PC-3 (cell line): ENCODE measurements around the gene PSTPIP2. TPM values are rescaled to one million over a fixed set of nuclear protein-coding genes. Genes with fewer than 3 reads are reported as not detected.

Experiments
- ATAC-seq: fragments of 200-7000 bp; cut with Tn5 transposase; 2 replicates; pipeline ENCODE4 v1.9.1; 2020; ENCODE audit warnings: mild to moderate bottlenecking, moderate library complexity
- BruUV-seq: library from RNA; stranded (reverse); fragments of 400-500 nt; replicated peaks from 2 replicates; lab custom pipeline; 2021; lab: Mats Ljungman, UMichigan
- CTCF ChIA-PET: fragments of 300-600 bp; sonication (Branson Sonifier 250); formaldehyde crosslinking; loops from one replicate; lab custom pipeline; 2022; ENCODE audit warnings: antibody characterized with exemption; lab: Charles Lee
- POLR2A ChIA-PET: fragments of 300-600 bp; sonication (Branson Sonifier 250); formaldehyde crosslinking; loops from one replicate; lab custom pipeline; 2022; ENCODE audit warnings: antibody characterized with exemption; ENCODE audit not compliant: unreplicated experiment; lab: Charles Lee
- DNase-seq: peaks from one replicate; pipeline ENCODE4 v3.0.0-alpha.2; 2015
- H2AFZ ChIP-seq: fragments of 300-600 bp; sonication (generic); 2 replicates; pipeline ENCODE4 v1.6.0; 2016; ENCODE audit warnings: antibody characterized with exemption, low read length
- H3F3A ChIP-seq: fragments of 300-600 bp; sonication (generic); one replicate; pipeline ENCODE4 v1.6.0; 2017; ENCODE audit warnings: antibody characterized with exemption, low read length, control low read depth, mild to moderate bottlenecking; ENCODE audit not compliant: unreplicated experiment
- H3K27ac ChIP-seq: fragments of 300-600 bp; sonication (generic); 2 replicates; pipeline ENCODE4 v1.5.1; 2016; ENCODE audit warnings: mild to moderate bottlenecking, low read length
- H3K27me3 ChIP-seq: fragments of 300-600 bp; sonication (generic); 2 replicates; pipeline ENCODE4 v1.6.1; 2016; ENCODE audit warnings: low read length, mixed read lengths
- H3K36me3 ChIP-seq: fragments of 300-600 bp; sonication (generic); 2 replicates; pipeline ENCODE4 v1.6.1; 2016; ENCODE audit warnings: low read depth, mixed run types, low read length, mixed read lengths
- H3K4me1 ChIP-seq: fragments of 300-600 bp; sonication (generic); 2 replicates; pipeline ENCODE4 v1.5.1; 2016; ENCODE audit warnings: low read length; ENCODE audit not compliant: insufficient read depth
- H3K4me2 ChIP-seq: fragments of 300-600 bp; sonication (generic); 2 replicates; pipeline ENCODE4 v1.6.0; 2016; ENCODE audit warnings: low read length
- H3K4me3 ChIP-seq: fragments of 300-600 bp; sonication (generic); 2 replicates; pipeline ENCODE4 v1.5.1; 2016; ENCODE audit warnings: mild to moderate bottlenecking, low read length, mixed read lengths
- H3K79me2 ChIP-seq: fragments of 300-600 bp; sonication (generic); 2 replicates; pipeline ENCODE4 v1.6.1; 2017; ENCODE audit warnings: low read length, mixed read lengths
- H3K9ac ChIP-seq: fragments of 300-600 bp; sonication (generic); 2 replicates; pipeline ENCODE4 v1.6.0; 2016; ENCODE audit warnings: mild to moderate bottlenecking, low read length
- H3K9me2 ChIP-seq: fragments of 300-600 bp; sonication (generic); replicated peaks from 2 replicates; pipeline ENCODE4 v1.6.1; 2016; ENCODE audit warnings: mixed run types, low read length, mixed read lengths
- H3K9me3 ChIP-seq: fragments of 300-600 bp; sonication (generic); 2 replicates; pipeline ENCODE4 v1.6.1; 2016; ENCODE audit warnings: low read length, mixed read lengths
- H4K20me1 ChIP-seq: fragments of 300-600 bp; sonication (generic); 2 replicates; pipeline ENCODE4 v1.6.1; 2016; ENCODE audit warnings: low read length, mixed read lengths
- EZH2 ChIP-seq: fragments of 300-600 bp; sonication (generic); IDR thresholded peaks from one replicate; pipeline ENCODE4 v1.6.1; 2017; ENCODE audit warnings: antibody characterized with exemption, mild to moderate bottlenecking, low read length; ENCODE audit not compliant: unreplicated experiment
- EZH2phosphoT487 ChIP-seq: fragments of 300-600 bp; sonication (generic); IDR thresholded peaks from 2 replicates; pipeline ENCODE4 v1.6.1; 2018; ENCODE audit warnings: mild to moderate bottlenecking, antibody characterized with exemption, low read length, borderline replicate concordance
- intact Hi-C: fragments of 100-400 bp; cut with micrococcal nuclease; formaldehyde crosslinking; loops from 2 replicates; pipeline ENCODE4 v1.9.0; 2023
- total RNA-seq: library from RNA; depleted of rRNA; stranded (reverse); fragments of >200 nt; gene quantifications from 2 replicates; pipeline ENCODE4 v1.2.3, GENCODE V29; 2014
- TF ChIP-seq, protein P1 (sequence below): fragments of 300-600 bp; sonication (generic); conservative IDR thresholded peaks from 2 replicates; pipeline ENCODE4 v1.5.1; 2017; ENCODE audit warnings: antibody characterized with exemption, low read depth, mild to moderate bottlenecking, low read length

Gene PSTPIP2
- total RNA-seq, 1 experiment from 2014 or later: 0.11 TPM

DNA sequence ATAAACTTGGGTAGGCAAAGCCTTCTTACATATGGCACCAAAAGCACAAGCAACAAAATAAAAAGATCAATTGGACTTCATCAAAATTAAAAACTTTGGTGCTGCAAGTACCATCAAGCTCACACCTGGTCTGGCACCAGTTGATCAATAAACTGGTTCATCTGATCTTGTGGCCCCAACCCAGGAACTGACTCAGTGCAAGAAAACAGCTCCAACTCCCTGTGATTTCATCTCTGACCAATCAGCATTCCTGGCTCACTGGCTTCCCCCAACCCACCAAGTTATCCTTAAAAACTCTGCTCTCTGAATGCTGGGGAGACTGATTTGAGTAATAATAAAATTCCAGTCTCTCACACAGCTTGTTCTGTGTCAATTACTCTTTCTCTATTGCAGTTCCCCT is 113.3 kb downstream of the PSTPIP2 start:
- no peak overlapping the region for H3K9ac ChIP-seq
- no peaks in the 10 kb centered on the region for H4K20me1 ChIP-seq
- ATAC-seq: no peak
- ChIA-PET CTCF (no interaction called here), POLR2A (no interaction called here)
- intact Hi-C loops: no loop called here
- DNase-seq: peak; percentile 23
- peaks cover 44% of the 10 kb centered on the region for H3K4me1 ChIP-seq
- no peaks in the 10 kb centered on the region for H3K9me3 ChIP-seq
- H3F3A ChIP-seq: no peaks in the 10 kb centered on the region
- H3K9me2 ChIP-seq: no peaks in the 10 kb centered on the region
- no TSS peak for BruUV-seq
- no peak overlapping the region for H2AFZ ChIP-seq
- H3K79me2 ChIP-seq: peaks cover 57% of the 10 kb centered on the region
- no peak overlapping the region for H3K4me3 ChIP-seq
- no peak for TF ChIP-seq EZH2phosphoT487
- TF ChIP-seq, protein P1, sequence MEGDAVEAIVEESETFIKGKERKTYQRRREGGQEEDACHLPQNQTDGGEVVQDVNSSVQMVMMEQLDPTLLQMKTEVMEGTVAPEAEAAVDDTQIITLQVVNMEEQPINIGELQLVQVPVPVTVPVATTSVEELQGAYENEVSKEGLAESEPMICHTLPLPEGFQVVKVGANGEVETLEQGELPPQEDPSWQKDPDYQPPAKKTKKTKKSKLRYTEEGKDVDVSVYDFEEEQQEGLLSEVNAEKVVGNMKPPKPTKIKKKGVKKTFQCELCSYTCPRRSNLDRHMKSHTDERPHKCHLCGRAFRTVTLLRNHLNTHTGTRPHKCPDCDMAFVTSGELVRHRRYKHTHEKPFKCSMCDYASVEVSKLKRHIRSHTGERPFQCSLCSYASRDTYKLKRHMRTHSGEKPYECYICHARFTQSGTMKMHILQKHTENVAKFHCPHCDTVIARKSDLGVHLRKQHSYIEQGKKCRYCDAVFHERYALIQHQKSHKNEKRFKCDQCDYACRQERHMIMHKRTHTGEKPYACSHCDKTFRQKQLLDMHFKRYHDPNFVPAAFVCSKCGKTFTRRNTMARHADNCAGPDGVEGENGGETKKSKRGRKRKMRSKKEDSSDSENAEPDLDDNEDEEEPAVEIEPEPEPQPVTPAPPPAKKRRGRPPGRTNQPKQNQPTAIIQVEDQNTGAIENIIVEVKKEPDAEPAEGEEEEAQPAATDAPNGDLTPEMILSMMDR: no peak
- no peak for TF ChIP-seq EZH2
- no peak overlapping the region for H3K27ac ChIP-seq
- peaks cover 2% of the 10 kb centered on the region for H3K36me3 ChIP-seq
- no peaks in the 10 kb centered on the region for H3K27me3 ChIP-seq
- no peak overlapping the region for H3K4me2 ChIP-seq

DNA sequence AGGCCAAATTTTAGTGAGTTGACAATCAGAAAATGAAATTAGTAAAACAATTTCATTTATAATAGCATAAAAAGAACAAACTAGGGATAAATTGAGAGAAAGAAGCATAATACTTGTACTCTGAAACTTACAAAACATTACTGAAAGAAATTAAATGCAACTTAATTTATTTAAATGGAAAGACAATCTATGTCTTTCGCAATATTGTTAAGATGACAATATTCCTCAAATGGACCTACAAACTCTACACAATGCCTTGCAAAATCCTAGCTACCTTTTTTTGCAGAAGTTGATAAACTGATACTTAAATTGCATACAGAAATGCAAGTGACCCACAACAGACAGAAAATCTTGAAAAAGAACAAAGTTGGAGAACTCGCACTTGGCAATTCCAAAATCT is 114.0 kb downstream of the PSTPIP2 start:
- H3K27ac ChIP-seq: no peak overlapping the region
- H3K9me3 ChIP-seq: no peaks in the 10 kb centered on the region
- TF ChIP-seq EZH2phosphoT487 (no peak), EZH2 (no peak)
- TF ChIP-seq, protein P1: no peak
- H3K27me3 ChIP-seq: no peaks in the 10 kb centered on the region
- H3K79me2 ChIP-seq: peaks cover 62% of the 10 kb centered on the region
- H3K4me1 ChIP-seq: peaks cover 44% of the 10 kb centered on the region
- H2AFZ ChIP-seq: no peak overlapping the region
- no TSS peak for BruUV-seq
- no peak overlapping the region for H3K4me2 ChIP-seq
- intact Hi-C loops: no loop called here
- CTCF ChIA-PET: no interaction called here
- peaks cover 8% of the 10 kb centered on the region for H3K36me3 ChIP-seq
- POLR2A ChIA-PET: no interaction called here
- H3F3A ChIP-seq: no peaks in the 10 kb centered on the region
- no peaks in the 10 kb centered on the region for H4K20me1 ChIP-seq
- no peak overlapping the region for H3K9ac ChIP-seq
- ATAC-seq (no peak), DNase-seq (no peak)
- no peaks in the 10 kb centered on the region for H3K9me2 ChIP-seq
- H3K4me3 ChIP-seq: no peak overlapping the region

DNA sequence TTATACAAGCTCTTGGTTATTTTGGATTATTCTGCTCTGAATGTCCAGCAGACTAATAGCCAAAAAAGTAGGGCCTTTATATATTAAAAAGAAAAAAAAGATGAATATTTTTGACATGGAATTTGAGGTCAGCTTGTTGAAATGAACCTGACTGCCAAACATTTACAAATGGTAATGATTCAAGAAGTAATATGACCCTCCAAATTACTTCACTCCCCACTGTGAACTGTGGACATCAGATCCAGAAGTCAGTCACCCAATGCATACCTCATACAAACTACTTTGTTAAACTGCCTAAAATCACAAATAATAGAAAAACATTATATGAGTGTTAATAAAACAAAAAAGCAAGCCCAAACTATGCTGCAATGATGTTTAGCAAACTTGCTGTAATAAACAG is 115.0 kb downstream of the PSTPIP2 start:
- H3K79me2 ChIP-seq: peaks cover 58% of the 10 kb centered on the region
- ChIA-PET POLR2A (no interaction called here), CTCF (no interaction called here)
- no TSS peak for BruUV-seq
- no peak overlapping the region for H3K27ac ChIP-seq
- no peaks in the 10 kb centered on the region for H3F3A ChIP-seq
- no peaks in the 10 kb centered on the region for H3K9me2 ChIP-seq
- H3K9me3 ChIP-seq: no peaks in the 10 kb centered on the region
- no peak overlapping the region for H3K4me3 ChIP-seq
- DNase-seq (no peak), ATAC-seq (no peak)
- intact Hi-C loops: no loop called here
- H3K27me3 ChIP-seq: no peaks in the 10 kb centered on the region
- H3K4me2 ChIP-seq: 0 out of 2 replicates have a peak overlapping the region, but pooled peaks have one; percentile 16
- H3K36me3 ChIP-seq: peaks cover 14% of the 10 kb centered on the region
- TF ChIP-seq, protein P1: no peak
- no peak for TF ChIP-seq EZH2
- no peak for TF ChIP-seq EZH2phosphoT487
- H4K20me1 ChIP-seq: no peaks in the 10 kb centered on the region
- peaks cover 34% of the 10 kb centered on the region for H3K4me1 ChIP-seq
- no peak overlapping the region for H2AFZ ChIP-seq
- H3K9ac ChIP-seq: no peak overlapping the region
